HG02884 (cell line): ENCODE data around the gene CCDC12.

Experiments used
- ATAC-seq: cut with Tn5 transposase; IDR thresholded peaks from one replicate; pipeline ENCODE4 v1.9.1; 2021; ENCODE audit warnings: mild to moderate bottlenecking, moderate library complexity; ENCODE audit not compliant: unreplicated experiment

The CCDC12 gene

DNA sequence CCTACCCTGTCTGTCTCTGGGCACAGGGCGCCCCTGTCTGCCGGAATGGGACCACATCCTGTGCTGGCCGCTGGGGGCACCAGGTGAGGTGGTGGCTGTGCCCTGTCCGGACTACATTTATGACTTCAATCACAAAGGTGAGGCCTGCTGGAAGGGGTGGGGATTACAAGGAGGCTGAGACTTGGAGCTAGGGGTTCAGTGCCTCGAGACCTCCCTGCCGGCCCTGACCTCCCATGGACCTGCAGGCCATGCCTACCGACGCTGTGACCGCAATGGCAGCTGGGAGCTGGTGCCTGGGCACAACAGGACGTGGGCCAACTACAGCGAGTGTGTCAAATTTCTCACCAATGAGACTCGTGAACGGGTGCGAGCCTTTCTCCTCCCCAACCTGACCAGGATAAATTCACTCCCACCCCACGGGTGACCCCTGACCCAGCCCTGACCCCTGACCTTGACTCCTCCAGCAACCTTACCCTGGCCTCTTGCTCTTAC lies 78.7 kb downstream of the CCDC12 start:
- no peak for ATAC-seq

DNA sequence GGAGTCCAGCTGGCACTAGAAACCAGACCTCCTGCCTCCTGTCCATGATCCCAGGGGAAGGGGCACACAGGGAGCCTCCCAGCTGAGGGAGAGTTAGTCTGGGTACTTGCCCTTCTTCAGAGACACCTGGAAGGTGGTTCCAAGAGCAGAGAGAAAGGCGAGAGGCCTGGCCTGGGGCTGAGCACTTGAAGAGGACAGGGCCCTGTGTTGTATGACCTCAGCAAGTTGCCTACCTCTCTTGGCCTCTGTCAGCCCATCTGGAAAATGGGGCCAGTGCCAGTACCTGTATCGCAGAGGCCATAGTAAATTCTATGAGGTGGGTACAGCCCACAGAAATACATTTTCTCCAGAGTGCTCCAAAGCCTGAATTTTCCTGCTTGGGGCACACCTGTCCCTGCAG lies 79.5 kb downstream of the CCDC12 start:
- ATAC-seq: no peak

DNA sequence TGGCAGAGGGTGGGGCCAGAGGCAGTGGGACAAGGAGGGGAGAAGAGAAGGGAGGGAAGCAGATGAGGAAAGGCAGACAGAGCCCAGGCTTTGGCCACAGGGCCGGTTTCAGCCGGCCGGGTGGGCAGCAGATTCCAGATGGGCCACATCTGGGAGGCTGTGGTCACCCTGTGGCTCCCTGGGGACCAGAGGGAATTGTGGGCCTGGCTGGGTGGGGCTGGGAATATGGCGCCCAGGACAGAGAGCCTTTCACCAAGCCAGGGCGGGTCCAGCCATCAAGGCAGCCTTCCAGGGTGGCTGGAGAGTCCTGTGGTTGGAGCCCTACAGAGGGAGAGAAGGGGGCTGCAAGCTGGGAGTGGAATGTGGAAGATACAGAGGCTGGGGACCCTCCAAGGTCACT lies 80.2 kb downstream of the CCDC12 start:
- ATAC-seq: no peak

DNA sequence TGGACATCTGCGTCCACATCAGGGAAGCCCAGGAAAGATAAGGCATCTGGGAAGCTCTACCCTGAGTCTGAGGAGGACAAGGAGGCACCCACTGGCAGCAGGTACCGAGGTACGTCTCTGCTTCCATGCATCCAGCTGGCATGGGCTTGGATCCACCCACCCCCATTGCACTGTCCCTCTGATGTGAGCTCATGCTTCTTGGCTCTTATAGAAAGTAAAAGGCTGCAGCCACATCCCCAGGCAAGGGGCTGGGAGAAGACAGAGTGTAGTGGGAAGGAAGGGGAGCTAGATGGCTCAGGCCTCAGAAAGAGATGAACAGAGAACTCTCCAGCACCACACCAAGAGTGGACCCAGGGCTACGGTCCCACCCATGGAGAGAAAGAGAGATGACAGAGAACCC lies 80.8 kb downstream of the CCDC12 start:
- ATAC-seq: no peak

DNA sequence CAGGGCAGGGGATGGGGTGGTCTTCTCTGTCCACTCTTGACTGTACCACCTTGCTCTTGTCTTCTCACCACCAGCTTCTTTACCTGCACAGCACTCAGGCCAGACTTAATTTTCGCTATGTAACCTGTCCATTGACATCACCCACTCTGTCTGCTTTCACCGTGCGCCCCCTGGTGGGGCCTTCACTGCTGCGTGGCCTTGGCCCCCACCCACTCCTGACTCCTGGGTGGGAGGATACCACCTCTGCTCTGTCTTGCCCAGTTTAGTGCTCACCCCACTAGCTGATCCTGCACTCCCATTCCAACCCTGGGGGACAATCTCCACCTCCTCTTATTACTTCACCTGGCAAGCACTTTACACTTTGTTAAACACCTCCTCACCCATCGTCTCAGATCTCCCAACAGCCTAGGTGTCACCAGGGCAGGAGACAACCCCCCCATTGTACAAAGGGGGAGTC lies 81.3 kb downstream of the CCDC12 start:
- ATAC-seq: no peak

DNA sequence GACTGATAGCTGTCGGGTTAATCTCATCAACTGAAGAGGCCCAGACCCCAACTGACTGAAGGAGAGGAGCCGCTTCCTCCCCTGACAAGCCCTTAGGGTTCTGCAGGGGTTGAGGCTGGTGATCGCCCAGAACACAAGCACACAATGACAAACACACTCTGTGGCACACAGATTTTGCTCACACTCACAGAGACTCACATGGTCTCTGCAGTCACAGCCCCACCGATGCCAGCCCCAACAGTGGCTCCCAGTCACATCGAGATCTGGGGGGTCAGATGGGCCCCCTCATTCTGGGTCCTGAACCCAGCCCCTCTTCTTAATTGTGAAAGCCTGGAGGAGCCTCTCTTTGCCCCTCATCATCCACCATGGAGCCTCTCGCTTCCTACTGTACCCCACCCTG lies 82.3 kb downstream of the CCDC12 start:
- no peak for ATAC-seq

DNA sequence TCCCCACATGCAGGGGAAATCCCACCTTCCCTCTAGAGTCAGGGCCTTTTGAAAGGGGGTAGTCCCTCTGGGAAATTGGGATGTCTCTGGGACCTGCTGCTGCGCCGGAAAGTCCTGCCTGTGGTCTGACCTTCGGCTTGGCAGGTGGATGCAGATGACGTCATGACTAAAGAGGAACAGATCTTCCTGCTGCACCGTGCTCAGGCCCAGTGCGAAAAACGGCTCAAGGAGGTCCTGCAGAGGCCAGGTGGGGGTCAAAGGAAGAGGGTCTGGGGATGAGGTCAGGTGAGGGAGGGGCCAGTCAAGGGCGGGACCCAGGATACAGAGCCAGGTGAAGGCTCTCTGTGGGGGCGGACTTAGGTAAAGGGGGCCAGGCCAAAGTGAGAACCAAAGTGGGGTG lies 82.8 kb downstream of the CCDC12 start:
- no peak for ATAC-seq

DNA sequence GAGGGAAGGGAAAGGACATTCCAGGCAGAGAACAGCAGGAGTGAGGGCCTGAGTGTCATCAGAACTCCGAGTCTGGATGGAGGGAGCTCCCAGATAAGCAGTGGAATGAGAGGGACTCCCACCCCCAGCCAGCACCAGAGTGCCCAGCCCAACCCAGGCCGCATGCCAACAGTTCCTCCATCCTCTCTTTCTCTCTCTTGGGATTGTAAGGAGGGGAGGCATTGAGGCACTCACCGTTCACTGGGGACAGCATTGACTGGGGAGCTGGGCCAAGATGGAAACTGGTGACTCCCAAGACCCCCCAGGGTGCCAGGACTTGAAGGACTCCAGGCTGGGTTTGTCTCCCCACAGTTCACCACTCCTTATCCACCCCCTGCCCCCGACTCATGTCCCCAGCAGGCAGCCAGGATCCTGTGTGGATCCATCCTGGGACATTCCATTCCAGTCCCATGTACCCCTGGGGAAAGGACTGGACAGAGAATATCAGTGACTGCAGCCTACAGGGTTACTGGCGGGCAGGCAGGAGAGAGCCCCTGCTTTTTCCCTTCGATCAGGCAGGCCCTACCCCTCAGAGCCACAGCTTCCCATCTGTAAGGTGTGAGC lies 83.3 kb downstream of the CCDC12 start:
- no peak for ATAC-seq

DNA sequence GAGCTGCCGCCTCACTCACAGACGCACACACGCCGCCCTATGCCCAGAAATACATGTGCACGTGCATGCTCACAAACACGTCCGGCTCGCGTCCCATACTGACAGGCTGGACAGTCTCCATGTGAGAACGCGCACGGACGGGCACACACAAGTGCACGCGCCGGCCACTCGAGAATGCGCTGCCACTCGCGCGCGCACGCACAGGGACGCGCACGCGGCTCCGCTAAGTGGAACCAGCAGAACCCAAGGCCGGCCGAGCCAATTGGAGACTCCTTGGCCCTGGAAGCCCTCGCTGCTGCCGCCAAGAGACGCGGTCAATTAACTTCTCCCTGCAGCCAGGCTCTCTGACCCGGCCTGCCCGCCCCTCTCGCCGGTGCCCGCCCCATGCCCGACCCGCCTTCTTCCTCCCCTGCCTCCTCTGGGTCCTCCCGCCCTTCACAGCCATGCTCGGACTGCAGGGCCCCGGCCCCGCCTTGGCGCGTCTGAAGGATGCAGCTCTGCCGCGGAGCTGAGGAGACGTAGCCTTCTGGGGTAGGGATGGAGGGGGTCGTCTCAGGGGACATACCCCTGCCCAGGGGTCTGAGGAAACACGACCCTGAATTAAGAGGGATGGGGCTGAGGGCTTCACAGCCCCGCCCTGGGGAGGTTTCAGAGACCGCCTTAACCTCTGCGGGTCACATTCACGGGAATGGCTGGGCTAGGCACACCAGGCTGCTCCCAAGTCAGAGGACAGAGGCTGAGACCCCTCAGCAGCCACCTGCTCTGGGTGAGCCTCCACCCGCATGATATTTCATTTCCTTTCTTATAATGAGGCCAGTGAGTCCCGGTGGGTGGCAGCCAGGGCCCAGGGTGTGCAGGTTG lies 84.0 kb downstream of the CCDC12 start:
- no peak for ATAC-seq

DNA sequence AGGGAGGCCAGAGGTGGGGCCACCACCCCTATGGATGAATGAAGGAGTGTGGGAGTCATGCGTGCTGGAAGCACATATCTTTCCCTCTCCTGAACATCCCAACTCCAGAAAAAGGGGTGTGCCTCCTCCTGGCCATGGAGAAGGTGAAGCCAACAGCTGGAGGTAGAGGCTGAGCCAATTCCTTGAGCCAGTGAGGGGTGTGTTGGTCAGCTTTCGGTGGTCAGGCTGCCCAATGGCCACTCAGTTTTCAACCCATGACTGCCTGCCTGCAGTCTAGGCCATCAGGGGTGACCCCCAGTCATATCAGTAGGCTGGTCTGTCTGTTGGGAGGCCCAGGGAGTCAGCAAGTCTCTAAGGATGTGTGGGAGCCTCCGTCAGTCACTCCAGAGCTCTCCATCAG lies 85.4 kb downstream of the CCDC12 start:
- ATAC-seq: no peak

DNA sequence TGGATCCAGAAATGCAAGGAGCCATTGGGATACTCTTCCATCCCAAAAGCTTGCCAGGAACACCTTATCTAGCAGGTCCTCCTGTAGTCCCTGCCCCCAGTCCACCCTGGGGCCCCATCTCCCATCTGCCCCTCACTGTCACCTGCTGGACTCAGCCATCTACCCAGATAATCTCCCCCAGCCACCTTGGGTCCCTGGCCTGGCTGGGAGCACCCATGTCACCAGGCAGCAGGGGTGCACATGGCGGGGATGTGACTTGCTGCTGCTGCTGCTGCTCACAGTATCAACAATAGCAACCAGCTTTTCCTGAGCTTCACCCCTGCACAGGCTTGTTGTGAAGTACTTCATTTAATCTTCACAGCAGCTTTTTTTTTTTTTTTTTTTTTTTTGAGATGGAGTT lies 86.4 kb downstream of the CCDC12 start:
- no peak for ATAC-seq

DNA sequence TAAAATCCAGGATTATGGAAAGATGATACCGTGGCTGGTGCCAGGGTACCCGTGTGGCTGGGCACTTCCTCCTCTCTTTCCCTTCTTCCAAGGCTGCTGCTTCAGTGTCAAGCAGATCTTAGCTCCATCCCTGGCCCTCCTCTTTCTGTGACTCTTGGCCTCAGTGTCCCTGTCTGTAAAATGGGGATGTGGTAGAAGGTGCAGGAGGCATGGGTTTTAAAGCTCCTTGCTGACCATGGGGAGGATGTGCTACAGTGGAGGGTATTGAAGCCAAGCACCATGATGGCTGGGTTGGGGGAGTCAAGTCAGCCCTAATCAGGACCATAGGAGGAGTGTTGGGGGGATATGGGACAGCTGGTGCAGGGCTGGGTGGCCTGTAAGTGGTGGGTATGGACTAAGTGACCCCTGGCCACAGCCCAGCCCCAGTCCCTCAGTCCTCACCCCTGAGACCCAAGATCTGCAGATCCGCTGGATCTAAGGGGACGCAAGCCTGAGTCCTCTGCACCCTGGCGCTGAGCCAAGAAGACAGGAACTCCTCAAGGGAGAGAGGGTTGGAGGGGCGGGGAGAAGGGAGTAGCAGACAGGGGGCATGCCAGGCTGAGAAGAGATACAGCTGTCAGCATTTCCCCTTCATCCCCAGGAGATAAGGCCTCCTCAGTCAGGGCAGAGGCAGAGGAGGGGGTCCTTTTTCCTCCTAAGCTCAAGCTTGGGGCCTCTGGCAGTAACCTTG lies 87.0 kb downstream of the CCDC12 start:
- no peak for ATAC-seq

DNA sequence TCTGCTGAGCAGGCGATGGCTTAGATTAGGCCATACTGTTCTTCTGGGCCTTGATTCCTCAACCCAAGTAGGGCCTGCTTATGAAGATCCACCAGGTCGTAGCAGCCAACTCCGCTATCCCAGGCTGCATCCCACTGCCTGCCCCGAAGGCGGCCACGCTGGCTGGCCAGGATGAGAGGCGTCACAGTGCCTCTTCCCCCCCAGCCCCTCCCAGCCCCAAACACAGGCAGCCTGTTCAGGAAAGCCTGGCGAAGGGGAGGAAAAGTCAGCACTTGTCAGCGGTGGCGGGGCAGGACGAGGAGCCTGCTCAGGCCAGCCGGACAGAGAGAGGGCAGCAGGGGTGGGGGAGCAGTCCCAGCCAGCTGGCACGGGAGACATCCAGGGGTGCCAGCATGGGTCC lies 87.8 kb downstream of the CCDC12 start:
- ATAC-seq: no peak

DNA sequence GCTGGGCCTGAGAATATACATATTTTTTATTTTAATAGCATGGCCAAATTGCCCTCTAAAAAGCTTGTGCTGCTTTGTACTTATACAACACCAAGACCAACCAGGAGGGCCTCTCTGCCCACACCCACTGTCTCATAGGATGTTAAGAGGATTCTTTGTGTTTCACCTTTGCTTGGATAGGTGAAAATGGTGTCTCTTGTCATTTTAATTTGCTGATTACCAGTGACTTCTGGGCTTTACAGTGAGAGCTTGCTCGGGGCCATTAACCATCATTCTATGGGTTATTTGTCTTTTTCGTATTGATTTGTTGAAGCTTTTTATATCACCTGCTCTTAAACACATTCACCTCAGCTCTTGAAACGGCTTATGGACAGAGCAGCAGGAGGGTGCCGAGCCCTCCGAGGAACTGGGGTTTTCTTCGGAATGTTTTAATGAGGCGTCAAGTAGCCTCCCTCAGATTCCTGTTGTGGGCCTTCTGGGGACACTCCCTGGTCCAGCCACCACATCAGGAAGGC lies 88.5 kb downstream of the CCDC12 start:
- no peak for ATAC-seq

DNA sequence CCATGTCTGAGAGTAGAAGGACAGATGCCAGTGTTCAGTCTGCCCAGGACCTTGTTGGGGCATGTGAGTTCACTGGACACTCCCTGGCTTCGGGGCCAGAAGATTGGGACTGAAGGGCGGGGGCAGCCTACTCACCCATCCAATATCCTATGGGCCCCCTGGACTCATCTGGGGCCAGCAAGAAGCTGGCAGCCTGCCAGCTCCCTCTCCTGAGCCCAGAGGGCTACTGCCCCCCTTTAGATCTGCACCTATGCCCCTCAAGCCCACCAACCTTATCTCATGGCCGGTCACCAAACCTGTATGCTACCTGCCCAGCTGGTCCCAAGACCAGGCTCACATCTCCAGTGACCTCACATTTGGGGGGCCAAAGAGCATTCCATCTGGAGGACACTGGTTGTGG lies 90.9 kb downstream of the CCDC12 start:
- ATAC-seq: no peak

DNA sequence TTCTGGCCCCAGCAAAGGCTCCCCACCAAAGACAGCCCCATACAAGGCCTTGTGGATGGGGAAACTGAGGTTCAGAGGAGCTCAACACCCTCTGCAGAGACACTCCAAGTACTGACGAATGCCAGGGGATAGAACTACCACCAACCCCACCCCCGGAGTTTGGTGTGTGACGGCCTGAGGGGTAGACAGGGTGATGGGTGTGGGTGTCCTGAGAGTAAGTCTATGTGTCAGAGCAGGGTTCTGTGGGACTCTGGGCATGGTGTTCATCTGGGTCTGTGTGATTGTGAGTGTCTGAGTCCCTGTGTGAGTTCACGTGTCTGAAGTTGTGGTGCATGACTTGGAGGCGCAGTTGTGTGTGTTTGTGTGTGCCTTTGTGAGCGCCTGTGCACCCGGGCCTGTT lies 91.6 kb downstream of the CCDC12 start:
- ATAC-seq: no peak

DNA sequence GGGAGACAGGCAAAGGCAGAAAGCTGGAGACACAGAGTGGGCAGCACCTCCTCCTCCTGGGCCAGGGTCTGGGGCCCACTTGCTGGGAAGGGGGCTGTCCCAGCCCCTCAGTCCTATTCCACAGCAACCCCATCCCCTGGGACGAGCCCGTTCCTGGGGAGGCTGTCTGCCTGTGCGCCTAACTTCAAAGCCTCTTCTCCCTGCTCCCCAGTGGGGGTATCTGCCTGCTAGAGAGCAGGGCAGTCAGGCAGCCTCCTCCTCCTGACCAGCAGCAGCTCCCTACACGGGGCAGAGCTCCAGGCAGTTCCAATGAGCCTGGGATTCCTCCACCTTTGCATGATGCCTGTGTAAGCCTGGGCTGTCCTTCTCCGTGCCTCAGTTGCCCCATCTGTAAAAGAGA lies 92.1 kb downstream of the CCDC12 start:
- ATAC-seq: no peak

DNA sequence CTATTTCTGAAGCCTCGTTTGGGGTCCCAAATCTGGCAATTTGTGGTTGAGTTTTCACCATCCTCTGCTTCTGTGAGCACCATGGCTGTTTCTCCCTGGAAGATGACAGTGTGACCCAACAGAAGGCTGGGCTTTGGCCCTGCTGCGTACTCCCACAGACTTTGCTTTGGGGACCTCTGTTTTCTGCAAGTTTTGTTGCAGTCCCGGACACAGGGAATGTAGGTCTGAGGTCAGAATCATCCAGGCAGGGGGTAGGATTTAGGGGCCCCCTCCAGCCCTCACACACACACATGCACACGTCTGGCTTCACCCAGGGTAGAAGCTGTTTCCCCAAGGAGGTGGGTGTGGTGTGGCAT lies 92.7 kb downstream of the CCDC12 start:
- ATAC-seq: no peak

DNA sequence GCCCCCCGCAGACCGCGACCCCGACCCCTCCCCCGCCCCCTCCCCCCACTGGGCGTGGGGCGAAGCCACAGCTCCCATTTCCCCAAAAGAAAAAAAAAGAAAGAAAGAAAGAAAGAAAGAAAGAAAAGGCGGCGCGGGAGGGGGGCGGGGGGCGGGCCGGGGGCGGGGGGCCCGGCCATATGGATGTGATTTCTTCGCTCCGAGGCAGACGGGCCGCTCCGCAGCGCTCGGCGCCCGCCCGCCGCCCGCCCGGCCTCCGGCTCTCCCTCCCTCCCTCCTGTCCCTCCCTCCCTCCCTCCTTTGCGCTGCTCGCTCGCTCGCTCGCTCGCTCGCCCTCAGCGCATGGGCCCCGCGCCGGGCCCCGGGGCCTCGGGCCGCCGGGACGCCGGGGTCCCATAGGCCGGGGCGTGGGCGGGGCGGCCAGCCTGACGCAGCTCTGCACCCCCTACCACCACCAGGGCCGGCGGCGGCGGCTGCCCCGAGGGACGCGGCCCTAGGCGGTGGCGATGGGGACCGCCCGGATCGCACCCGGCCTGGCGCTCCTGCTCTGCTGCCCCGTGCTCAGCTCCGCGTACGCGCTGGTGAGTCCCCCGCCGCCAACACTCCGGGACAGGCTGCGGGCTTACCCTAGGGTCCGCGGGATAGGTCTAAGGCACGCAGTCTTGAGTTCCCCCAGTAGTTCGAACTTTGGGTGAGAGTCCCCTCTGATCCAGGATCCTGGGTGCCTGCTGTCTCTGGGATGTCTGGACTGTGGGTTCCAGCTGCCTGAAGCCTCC lies 93.3 kb downstream of the CCDC12 start:
- ATAC-seq: no peak

DNA sequence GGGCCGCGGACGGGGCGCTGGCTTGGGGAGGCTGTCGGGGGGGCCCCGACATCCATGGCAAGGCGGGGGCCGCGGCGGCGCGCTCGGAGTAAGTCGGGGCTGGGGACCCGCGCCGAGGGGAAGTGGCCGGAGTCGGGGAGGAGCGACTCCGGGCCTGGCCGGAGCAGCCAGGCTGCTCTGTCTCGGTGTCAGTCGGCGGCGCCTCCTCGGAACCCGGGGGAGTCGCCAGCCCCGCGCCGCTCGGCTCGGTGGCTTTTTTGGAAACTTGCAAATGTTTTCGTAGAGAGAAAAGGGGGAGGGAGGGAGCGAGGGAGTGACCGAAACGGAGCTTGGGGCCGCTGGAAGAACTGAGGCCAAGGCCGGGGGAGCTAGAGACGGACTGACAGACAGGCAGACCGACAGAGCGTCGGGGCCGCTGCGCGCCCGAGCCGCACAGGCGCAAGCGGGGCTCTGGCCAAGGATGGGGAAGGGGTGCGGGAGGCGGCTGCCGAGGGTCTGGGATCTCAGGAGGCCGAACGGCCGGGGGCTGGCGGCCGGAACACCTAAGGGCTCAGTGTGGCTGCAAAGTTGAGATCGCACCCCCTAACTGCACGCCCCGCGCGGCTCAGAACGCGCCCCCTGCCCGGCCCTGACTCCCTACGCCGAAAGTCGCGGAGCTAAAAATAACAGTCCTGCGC lies 94.0 kb downstream of the CCDC12 start:
- no peak for ATAC-seq
